ENCODE data around the gene ABCA1.

ABCA1 gene

GRCh38 chr9:104765138-104765537 is 162.8 kb downstream of the ABCA1 start:
- no peak for DNase-seq (ENCODE audit: low read depth in 2 of 2)

GRCh38 chr9:104758974-104759373 is 169.0 kb downstream of the ABCA1 start:
- no peak for DNase-seq (ENCODE audit: low read depth in 2 of 2)

DNA sequence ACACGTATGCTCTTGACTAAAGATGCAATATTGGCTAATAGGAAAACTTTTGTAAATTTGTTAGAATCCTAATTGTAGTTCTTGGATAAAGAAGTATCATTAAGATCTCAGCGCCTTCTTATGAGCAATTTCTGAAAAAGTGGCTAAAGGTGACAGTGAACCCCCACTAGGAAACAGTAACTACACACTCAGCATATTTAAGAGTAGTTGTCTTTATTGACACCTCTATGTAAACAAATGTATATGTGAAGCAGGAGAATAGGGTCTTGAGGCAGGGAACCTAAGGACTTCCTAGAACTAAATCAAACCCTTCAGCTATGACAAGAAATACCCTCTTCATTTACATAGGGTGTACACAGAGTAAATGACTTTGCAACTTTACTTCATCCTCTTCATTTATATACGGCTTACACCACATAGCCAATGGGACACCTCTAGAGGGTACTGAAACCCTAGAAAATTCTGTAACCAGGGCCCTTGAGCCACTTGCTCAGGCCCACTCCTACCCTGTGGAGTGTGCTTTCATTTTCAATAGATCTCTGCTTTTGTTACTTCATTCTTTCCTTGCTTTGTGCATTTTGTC is 177.7 kb downstream of the ABCA1 start:
- DNase-seq (ENCODE audit: low read depth in 2 of 2) = no peak

GRCh38 chr9:104748359-104749031 is 179.5 kb downstream of the ABCA1 start:
- no peak for DNase-seq (ENCODE audit: low read depth in 2 of 2)

- peak; percentile 31 to 36 for DNase-seq (ENCODE audit: low read depth in 2 of 2)
Measured at GRCh38 chr9:104747565-104748358, 180.2 kb downstream of the ABCA1 start, which contains the start of gene NIPSNAP3A. TSS of gene NIPSNAP3A (plus strand) at chr9:104747683. CDS start at chr9:104747793, 110 bp downstream.

DNA sequence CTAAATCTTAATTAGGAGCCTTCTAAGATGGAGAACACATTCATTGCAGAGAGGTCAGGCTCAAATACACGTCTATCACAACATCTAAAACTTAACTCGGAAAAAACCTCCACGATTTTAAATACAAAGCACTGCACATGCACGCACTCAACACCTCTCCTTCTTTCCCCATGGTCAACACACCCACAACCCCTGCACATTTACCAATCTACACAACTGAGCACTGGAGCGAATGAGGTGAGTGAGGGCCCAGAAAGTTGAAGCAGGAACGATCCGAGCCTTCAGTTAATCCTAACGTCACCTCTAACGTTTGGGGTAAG is 180.8 kb downstream of the ABCA1 start:
- no peak for DNase-seq (ENCODE audit: low read depth in 2 of 2)

DNA sequence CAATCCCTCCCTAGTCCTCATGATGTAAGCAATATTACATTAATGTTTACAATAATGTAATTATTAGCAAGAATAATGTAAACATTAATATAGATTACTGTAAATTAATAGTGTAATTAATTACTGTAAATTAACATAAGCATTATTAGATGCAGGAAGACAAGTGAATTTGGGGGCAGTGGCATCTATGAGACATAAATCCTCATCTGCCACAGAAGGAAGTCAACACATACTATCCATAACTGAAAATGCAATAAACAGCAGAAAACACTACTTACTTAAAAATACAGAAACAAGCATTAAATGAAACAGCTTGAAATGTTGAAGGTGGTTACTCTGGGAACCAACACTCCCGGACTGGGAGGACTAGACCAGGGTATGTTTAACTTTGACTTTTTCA is 181.2 kb downstream of the ABCA1 start:
- no peak for DNase-seq (ENCODE audit: low read depth in 2 of 2)

DNA sequence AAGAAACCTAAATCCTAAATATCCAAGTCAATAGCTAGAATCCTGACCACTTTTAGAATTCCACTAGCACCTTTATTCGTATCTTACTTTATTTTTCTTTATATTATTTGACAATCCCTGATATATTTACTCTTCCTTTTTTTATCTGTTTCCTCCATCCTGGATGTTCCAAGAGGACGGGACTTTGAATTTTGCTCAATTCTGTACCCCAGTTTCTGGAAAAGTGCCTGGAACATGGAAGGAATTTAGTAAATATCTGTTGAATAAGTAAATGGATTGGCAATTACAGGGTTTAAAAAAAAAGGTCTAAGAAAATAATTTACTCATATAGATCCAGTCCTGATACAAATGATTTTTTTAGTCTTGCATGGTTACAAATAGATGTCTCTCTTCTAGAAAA is 181.7 kb downstream of the ABCA1 start:
- DNase-seq (ENCODE audit: low read depth in 2 of 2) = no peak

DNA sequence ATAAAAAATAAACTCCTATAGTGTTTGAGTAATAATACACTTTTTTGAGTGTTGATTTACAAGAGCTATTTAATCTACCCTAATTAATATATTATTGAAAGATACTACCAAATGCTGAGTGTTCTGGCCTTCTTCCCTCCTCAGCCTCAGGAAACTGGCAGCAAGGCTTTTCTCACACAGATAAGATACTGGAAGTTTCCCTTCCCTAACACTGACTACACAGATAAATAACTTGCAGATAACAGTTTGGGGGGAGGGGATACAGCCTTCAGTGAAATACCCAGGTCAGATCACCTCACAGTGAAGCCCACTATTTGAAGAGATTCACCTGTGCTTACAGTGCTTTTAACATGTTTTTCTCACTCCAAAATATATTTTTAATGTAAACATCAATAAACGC is 182.1 kb downstream of the ABCA1 start:
- no peak for DNase-seq (ENCODE audit: low read depth in 2 of 2)

- DNase-seq (ENCODE audit: low read depth in 2 of 2) = peak; percentile 35 to 37
Measured at GRCh38 chr9:104743376-104743985, 184.5 kb downstream of the ABCA1 start.

DNA sequence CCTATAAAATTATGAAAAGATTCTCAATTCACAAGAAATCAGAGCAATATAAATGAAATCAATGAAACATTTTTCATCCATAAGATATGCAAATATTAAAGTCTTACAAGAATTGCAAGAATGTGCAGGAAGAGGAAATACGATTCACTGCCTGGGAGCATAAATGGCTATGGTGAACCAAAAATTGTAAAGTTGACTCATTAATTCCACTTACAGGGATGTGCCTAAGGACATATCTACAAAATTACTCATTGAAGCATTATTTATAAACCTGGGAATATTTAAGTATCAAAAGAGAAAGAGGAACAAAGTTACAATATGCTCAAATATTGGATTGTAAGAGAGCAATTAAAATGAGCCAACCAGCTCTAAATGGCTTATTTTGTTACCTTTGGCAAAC is 187.3 kb downstream of the ABCA1 start:
- peak; percentile 40 to 43 for DNase-seq (ENCODE audit: low read depth in 2 of 2)

GRCh38 chr9:104738452-104738851 is 189.5 kb downstream of the ABCA1 start:
- no peak for DNase-seq (ENCODE audit: low read depth in 2 of 2)
